NCI-H2107 treated with DMSO at 0.1 percent for 48 hours (cell line): ENCODE measurements around the gene NPAT.
"Not testable (repeated sequence)": the region's sequence is repeated elsewhere in the genome, so short reads cannot be mapped to it uniquely, and the experiment has no call there.

Experiments
- DNase-seq: peaks from one replicate; lab custom pipeline; 2025; ENCODE audit not compliant: unreplicated experiment; lab: John Stamatoyannopoulos, UW

Gene NPAT

DNA sequence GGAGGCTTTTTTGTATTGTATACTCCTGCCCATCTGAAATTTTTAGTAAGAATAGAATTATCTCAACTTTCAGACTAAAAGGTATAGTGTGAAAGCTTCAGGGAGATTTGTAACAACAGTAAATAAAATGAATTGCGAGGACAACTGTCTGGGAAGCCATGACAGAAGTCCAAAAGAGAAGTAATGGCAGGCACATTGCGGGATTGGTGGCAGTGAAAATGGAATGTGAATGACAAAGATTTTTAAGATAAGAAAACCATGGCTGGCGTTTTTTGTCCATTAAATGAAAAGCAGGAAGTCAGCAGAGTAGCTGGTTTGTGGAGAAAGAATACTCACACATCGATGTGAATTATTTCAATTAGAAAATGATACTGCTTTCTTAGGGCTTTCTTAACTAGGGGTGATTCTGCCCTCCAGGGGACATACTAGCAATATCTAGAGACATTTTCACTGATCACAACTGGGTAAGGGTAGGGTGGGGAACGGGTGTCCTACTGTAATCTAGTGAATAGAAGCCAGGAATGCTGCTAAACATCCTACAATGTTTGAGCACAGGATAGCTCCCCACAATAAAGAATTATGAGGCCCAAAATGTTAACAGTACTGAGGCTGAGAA, 1.6 kb downstream of the NPAT start:
- DNase-seq: no peak

DNA sequence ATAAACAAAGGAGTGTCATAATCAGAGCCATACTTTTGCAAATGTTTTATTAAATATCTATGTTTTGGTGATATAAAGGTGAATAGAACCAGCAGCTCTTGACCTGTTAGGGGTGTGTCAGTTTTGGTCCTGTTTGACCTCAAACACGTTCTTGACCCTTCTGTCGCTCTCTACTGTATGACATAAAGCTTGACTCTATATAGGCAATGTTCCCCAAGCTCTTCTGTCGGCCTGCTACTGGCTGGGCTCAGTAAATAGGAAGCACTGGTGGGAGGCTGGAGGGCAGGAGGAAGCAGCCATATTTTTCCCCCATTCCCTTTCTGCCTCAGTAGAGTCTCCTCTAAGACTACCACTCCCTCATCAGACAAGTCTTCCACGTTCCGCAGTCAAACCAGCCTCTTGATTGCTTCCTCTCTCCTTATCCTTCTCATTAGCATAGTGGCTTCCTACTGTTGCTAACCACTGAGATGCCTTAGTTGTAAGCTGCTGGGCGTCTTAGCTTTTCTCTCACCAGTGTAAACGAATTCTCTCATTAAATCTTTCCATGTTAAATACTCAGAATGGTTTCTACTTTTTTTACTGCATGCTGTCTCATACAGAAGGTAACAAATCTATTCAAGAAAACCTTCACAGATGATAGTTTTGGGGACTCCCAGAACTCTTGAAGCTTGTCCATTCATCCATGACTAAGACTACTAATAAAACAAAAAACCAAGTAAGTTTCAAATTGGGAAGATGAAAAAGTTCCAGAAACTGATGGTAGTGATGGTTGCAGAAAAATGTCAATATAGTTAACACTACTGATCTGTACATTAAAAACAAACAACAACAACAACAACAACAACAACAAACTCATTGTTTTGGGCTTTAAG, 3.3 kb downstream of the NPAT start:
- DNase-seq: no peak

DNA sequence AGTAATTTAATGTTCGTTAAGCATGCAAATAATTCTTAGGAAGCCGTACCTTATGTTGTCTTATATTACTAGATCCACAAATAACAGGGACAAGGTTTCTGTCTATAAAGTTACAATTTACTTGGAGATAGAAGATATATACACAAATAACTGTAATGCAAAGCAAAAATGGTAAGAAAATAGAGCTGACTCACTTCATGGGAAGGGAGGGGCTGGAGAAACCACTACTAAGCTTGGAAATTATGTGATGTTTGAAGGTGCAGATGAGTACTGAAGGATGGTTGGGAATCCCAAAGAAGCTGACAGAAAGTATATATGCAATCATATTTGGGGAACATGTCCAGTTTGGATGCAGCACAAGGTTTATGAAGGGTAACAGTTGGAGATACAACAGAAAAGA, 4.0 kb downstream of the NPAT start:
- no peak for DNase-seq

DNA sequence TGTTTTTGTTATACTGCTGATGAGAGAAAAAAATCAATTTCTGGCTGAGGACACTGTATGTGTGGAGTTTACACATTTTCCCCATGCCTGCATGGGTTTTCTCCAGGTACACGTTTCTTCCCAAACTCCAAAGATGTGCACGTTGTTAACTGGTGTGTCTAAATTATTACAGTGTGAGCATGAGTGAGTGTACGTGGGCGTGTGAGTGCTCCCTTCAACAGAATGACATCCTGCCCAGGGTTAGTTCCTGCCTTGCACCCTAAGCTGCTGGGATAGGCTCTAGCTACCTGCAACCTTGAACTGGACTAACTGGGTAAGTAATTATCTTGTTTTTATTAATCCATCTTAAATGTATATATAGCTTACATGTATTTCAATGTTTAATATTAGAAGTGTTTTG, 5.5 kb downstream of the NPAT start:
- no peak for DNase-seq

DNA sequence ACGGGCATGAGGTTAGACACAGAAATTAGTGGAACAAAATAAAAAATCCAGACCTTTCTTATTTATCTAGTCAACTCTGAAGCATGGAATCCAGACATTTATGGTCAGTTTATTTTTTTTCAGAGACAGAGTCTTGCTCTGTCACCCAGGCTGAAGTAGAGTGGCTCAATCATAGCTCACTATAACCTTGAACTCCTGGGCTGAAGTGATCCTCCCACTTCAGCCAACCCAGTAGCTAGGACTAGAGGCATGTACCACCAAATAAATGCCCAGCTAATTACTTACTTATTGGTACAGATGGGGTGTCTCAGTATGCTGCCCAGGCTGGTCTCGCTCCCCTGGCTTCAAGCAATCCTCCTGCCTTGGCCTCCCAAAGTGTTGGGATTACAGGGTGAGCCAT, 8.7 kb downstream of the NPAT start:
- DNase-seq: no peak

DNA sequence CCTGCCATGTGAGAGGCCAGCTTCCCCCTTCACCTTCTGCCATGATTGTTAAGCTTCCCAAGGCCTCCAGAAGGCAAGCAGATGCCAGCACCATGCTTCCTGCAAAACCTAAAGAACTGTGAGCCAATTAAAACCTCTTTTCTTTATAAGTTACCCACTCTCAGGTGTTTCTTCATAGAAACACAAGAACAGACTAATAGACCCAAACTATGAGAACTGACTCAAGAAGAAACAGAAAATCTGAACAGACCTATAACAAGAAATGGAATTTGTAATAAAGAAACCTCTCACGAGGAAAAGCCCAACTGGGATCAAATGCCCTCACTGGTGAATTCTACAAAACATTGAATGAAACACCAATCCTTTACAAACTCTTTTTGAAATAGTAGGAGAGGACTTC, 12.0 kb downstream of the NPAT start:
- DNase-seq: no peak

DNA sequence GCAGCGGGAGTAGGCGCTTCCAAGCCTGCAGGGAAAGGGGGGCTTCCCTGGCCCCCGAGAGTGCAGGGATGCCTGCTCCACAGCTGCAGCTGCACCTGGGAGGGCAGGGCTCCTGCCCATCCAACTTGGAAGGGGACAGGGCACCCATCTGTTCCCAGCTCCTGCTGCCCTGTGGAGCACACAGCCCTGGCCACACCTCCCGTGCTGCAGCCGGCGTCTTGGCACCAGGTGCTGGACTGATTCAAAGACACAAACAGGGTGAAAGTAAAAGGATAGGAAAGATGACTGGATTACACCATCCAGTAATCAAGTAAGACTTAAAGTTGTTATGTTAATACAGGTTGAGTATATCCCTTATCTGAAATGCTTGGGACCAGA, 14.8 kb downstream of the NPAT start:
- no peak for DNase-seq

DNA sequence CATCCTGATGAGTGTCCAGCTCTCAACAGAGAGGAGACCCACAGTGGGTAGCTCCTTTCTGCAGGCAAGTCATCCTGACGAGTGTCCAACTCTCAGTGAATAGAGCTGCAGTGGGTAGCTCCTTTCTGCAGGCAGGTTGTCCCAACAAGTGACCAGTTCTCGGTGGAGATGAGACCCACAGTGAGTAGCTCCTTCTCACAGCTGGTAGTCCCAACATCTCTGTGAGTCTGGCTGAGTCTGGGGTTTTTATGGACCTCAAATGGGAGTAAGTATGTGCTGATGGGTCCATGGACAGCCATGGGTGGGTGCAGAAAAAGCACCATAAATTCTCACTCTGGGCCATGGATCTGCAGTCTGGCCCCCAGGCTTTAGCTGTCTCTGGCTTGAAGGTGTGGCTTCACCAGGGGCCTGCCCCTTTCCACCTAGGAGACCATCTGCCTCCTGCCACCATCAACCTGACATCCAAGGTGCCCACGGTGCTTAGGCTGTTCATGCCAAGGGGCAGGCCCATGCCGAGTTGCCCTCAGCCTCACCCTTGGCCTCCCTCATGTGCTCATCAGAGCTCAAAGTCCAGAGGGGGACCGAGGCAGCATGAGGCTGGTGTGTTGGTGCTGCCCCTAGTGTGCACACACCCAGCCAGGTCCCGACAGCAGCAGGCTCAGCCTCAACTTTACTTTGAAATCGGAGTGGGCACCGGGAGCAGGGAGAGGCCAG, 15.3 kb downstream of the NPAT start:
- no peak for DNase-seq

DNA sequence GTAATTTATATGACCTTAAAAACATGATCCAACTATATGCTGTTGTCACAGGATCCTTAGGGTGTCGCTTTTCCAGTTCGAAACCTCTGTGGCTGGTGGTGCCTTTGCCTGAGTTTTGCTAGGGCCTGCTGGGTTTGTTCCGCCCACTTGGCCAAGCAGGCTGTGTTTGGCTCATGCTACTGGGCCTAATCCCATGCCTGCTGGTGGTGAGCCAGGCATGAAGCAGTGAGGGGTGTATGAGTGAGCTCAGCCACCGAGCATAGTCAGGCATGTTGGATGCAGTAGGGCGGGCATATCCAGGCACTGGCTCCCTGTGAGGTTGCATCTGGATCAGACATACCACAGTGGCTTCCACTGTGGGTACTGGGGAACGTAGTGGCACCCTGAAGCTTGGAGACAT, 16.3 kb downstream of the NPAT start:
- DNase-seq: no peak

DNA sequence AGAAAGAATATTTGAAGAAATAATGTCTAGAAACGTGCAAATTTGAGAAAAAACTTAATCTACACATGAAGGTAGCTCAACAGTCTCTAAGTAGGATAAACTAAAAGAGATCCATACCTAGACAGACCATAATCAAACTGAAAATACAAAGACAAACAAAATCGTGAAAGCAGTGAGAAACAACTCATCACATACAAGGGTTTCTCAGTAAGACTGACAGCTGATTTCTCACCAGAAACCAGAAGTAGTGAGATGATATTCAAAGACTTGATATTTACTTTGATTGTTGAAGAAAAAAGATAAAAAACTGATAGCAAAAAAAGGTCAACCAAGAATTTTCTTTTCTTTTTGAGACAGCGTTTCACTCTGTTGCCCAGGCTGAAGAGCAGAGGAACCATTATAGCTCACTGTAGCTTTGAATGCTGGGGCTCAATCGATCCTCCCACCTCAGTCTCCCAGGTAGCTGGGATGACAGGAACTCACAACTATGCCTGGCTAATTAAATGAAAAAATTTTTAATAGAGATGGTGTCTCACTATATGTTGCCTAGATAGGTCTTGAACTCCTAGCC, 17.4 kb downstream of the NPAT start:
- DNase-seq: no peak

DNA sequence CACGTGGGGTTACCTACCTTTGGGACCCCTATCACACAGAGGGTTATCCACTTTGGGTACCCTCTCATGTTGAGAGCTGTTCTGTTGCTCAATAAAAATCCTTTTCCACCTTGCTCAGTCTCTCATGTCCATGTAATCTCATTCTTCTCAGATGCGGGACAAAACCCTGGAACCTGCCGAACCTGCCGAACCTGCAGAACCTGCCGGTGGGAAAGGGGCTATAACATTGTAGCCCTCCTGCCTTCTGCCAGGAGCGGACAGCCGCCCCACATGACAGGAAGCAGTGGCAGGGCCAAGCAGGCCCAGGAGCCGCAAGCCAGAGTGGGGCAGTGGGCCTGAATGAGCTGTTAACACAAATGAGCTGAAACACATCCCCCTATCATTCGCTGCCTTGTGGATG, 18.1 kb downstream of the NPAT start:
- no peak for DNase-seq

DNA sequence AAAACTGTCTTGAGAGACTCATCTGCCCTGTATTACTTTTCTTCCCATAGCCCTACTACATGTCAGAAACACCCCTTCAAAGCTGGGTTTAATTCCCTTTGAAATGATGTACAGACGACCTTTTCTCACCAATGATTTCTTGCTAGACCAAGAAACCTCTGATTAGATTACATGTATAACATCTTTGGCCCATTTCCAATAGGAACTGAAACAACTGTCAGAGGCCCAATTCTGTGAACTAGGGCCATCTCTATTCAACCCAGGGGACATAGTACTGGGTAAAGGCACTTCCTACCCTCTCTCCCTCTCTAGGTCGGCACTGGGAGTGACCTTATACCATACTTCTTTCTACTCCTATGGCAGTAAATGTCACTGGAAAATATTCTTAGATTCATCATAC, 19.4 kb downstream of the NPAT start:
- DNase-seq: no peak

DNA sequence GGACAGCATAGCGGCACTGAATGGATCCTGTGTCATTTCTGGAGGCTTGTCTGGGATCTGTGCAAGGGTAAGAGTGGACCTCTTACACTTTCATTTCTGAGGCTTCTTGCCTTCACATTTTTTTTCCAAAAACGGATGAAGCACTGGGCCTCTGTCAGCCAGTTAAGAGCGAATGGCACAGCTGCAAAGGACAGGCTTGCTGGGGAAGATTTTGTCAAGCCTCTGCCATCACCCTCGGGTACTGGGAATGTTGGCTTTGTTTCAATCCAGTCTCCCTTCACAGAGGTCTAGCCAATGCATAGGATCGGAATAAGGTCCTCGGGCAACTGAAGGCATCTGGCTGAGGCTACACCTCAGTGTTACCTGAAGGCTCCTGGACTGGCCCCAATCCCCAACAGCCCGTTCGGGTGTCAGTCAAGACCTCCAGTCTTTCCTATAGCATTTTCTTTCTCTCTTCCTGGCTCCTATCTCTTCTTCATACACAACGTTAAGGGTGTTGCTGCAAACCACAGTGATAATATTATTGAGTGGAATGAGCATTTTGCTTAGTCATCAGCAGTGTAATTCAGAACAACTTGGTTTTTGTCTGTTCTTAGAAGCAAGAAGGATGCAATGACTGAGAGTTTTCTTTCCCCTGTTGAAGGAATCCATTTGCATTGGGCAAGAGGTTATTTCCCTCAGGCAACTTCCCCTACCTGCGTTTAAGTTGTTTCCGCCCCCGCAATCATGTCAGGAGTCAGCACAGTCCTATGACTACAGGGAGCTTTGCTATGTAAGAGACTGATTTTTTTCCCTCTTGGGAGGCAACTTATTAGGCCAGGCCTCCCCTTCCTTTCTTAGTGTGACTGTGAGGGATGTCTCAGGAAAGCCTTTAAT, 22.8 kb downstream of the NPAT start:
- no peak for DNase-seq

DNA sequence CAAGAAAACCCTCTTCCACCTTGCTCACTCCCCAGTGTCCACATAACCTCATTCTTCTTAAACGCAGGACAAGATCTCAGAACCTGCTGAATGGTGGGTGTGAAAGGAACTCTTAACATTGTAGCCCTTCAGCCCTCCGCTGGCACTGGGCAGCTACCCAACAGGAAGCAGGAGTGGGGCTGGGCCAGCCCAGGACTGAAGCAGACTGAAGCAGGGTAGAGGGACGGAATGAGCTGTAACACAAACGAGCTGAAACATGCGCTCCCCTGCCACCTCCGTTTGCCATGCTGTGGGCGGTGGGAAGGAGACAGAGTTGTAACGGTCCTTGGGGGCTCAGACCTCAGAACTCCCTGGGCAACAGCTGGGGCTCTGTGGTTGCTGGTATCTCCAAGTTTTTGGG, 23.6 kb downstream of the NPAT start:
- DNase-seq: no peak

DNA sequence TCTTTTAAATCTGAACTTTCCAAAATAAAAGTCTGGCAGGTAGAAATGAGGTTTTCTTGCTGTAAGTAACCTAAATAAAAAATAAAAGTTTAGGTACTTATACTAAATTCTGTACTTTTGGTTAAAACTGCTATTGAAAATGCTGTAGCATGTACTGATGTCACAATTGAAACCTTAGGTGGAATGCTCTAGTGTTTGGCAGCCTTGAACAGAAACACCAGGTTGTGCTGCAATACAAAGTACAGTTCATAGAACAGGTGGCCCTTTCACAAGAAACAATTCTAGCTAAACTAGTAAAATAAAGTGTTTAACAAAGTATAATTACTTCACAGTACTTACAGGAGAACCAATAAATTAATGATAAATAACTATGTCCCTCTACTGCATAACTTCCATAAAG, 25.1 kb downstream of the NPAT start:
- no peak for DNase-seq

DNA sequence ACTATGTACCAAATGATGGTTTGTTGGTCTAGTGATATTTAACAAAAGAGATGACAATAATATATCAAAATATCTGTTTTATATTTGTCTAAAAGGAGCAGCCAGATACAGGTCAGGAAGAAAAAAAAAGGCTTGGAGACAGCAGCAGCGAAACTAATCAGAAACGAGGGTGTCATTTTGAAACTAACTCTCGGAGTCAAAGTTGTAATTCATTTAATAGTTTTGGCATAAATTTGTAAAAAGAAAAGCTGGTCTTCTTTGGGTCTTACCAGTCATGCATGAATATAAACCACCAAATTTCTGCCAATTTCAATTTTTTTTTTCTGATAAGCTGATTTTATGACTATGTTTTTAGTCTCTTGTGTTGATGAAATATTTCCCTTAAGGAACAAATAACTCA, 25.5 kb downstream of the NPAT start:
- no peak for DNase-seq

DNA sequence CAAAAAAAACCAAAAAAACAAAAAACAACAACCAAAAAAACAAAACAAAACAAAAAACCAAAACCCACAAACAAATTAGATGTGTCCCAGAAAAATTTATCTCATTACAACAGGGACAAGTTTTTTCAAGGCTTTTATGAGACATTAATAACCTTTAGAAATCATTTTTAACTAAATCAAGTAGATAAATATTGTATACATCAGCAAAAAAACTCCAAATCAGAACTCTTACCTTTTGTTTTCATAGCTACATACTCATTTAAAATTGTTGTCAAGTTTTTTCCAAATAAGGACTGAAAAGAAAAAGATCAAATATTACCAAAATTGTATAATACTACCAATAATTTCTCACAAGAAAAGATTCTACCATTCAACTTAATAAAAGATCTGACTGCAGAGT, 28.7 kb downstream of the NPAT start:
- no peak for DNase-seq

DNA sequence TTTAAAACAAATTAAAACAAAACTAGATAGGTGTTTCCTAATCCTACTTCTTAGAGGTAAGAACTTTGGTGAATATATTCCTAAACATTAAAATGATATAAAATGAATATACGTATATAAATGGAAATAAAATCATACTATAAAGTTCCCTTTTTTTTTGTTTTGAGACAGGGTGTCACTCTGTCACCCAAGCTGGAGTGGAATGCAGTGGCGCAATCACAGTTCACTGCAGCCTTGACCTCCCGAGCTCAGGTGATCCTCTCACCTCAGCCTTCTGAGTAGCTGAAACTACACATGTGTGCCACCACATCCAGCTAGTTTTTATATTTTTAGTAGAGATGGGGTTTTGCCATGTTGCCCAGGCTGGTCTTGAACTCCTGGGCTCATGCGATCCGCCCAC, 44.9 kb downstream of the NPAT start:
- DNase-seq: no peak

DNA sequence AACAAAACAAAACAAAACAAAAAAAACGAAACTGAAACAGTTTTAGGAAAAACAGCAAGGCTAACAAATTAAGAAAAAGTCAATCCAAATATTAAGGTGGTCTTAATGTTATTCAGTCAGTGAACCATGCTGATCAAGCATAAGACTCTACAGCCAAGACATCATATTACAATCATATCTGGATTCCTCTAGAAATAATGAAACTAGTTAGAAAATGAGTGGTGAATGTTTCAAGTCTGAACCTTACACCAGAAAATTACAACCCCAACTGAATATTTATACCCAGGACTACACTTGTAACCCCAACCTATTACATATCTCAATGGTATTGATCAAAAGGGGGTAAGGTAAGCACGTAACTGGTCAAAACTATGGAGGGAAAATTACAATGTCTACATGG, 52.3 kb downstream of the NPAT start:
- no peak for DNase-seq

DNA sequence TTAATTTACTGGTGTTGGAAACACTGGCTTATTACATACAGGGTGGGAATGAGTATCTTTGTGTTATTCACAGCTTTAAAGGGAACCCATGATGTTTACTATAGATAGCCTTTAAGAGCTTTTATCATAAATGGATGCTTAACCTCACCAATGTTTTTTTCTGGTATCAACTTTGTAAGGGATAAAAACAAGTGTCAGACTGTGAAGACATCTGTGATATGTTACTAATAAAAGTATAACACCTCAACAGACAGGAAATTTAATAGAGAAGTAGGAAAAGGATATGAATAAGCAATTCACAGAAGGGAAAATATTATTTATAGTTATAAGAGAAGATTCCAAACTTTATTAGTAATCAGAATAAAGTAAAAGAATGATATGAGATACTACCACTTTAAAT, 54.8 kb downstream of the NPAT start:
- DNase-seq: no peak

DNA sequence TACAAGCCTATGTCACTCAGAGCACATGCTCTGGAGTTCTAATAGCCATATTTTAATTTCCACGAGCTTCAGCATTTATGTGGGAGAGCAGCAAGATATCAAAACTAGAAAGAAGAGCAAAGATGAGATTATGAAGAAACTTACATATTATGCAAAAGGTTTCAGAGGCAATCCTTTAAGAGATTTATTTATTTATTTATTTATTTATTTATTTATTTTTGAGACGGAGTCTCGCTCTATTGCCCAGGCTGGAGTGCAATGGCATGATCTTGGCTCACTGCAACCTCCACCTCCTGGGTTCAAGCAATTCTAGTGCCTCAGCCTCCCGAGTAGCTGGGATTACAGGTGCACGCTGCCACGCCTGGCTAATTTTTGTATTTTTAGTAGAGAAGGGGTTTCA, 59.6 kb downstream of the NPAT start:
- DNase-seq: not testable (repeated sequence)
